DMS53 treated with DMSO at 0.1 percent for 48 hours (cell line): ENCODE measurements around the gene SCN4B.
"Not testable (repeated sequence)": the region's sequence is repeated elsewhere in the genome, so short reads cannot be mapped to it uniquely, and the experiment has no call there.

Source experiments
- DNase-seq: peaks from one replicate; lab custom pipeline; 2025; ENCODE audit not compliant: unreplicated experiment; lab: John Stamatoyannopoulos, UW

SCN4B gene, protein sequence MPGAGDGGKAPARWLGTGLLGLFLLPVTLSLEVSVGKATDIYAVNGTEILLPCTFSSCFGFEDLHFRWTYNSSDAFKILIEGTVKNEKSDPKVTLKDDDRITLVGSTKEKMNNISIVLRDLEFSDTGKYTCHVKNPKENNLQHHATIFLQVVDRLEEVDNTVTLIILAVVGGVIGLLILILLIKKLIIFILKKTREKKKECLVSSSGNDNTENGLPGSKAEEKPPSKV

DNA sequence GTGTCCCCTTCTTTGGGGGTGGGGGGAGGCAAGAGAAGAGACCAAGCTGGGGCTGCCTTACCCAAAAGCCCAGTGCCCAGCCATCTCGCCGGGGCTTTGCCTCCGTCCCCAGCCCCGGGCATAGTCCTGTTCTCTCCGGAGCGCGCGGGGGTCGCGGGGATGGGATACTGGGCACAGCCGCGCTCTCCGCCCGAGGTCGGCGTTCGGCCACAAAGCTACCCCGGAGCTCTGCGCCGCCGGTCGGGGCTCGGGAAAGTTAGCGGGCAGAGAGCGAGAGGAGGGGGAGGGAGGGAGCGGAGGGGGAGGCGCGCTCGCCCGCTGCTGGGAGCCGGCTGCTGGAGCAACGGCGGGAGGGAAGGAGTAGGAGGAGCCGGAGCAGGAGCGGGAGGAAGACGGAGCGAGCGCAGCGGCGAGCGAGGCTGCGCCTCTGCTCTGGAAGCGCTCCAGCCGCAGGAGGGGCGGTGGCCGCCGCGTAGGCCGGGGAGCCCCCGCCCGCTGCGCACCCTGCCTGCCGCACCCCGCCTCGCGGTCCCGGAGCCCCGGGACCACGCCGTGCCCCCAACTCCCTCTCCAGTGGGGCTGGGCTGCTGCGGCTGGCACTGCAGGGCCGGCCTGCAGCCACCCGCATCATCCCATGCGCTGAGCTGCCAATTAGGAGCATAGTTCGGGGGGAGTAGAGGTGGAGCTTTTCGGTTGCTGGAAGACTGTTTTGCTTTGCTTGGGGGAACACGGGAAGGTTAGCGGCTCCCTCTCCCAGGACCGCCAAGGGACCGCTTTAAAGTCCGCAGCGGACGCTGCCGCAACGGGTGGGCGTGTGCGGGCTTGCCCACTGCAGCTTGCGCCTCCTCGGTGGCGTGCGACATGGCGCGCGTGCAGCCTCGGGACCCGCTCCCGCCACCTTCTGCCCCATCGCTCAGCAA lies at the start of gene SCN4B:
SCN4B (minus strand) TSS at position 272 of the 920 bp plus-strand sequence; CDS start at position 122, 150 bp downstream.
- peak; percentile 20 for DNase-seq

DNA sequence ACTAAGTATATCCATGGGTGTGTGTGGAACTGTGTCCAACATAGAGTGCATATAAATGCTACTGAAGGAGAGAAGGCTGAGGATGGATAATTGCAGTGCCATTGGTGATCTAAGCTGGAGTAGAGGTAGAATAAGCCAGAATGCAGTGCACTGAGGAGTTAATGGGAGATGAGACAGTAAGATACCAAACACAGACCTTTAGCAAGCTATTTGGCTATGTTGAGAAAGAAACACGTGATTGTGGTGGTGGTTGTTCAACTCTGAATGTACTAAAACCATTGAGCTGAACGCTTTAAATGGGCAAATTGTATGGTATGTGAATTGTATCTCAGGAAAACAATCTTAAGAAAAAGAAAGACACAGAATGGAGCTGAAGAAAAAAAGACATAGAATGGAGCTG lies 49.3 kb upstream of the SCN4B start:
- DNase-seq = no peak

- no peak for DNase-seq
These were observed 48.5 kb upstream of the SCN4B start for GRCh38 chr11:118200901-118201680.

DNA sequence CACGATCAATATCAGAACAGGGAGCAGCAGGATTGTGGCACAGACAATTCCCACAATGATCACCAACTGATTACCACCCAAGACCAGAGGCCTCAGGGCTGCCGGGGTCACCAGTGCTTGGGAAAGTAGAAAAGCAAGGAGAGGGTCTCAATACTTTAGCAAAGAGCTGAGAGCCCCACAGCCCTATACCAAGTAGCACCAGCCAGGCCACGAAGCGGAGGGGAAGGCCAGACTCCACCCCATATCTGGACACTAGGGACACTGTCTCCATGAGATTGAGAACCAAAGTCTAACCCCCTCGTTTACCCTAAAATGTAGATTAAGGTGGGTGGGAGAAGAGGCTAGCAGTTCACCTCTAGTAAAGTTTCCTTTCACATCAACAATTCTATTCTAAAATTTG lies 47.9 kb upstream of the SCN4B start:
- no peak for DNase-seq

- no peak for DNase-seq
These were observed 46.5 kb upstream of the SCN4B start for GRCh38 chr11:118199135-118199534.

DNA sequence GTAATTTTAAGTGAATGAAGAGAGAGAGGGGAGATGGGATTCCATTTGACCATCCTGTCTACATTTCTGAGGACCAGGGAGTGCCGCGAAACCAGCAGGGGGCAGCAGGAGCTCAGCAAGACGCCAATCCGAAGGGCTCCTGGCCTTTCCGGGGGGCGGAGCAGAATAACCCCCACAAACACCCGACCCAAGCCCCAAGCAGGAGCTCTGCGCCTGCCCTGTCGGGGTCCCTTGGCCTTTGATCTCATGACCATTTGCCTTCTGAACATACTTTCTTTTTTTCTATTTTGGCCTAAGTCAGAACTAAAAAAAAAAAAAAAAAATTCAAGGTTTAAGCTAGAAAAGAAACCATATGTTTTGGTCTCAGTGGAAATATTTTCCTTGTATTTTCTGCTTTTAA lies 45.7 kb upstream of the SCN4B start:
- peak; percentile 56 for DNase-seq

- DNase-seq = peak; percentile 91
These were observed 42.4 kb upstream of the SCN4B start for GRCh38 chr11:118194835-118195627.

DNA sequence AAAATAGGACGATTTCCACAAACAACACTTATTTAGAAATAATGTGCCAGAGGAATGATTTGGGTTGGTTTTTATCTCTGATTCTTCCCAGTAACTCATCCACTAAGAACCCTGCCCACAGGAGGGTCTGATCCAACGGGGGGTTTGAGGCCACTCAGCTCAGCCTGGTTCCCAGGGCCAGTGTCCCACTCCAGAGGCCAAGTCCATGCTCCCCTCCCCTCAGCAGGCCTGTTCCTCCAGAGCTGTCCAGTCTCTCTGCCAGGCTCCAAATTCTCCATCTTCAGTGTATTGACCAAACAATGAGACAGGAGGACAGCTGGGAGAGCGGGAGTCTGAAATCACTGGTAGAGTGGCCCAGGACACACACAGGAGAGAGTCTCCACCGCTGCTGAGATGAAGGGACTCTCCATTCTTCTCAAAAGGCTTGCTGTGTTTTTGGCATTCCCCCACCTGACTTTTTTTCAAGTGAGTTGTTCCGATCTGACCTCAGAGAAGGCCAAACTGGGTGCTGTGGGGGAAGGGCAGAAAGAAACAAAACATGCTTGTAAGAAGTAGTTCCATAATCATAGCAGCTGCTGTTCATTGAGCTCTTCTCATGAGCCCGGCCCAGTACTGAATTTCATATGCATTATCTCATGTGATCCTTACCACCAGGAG lies 41.4 kb upstream of the SCN4B start:
- DNase-seq = no peak

DNA sequence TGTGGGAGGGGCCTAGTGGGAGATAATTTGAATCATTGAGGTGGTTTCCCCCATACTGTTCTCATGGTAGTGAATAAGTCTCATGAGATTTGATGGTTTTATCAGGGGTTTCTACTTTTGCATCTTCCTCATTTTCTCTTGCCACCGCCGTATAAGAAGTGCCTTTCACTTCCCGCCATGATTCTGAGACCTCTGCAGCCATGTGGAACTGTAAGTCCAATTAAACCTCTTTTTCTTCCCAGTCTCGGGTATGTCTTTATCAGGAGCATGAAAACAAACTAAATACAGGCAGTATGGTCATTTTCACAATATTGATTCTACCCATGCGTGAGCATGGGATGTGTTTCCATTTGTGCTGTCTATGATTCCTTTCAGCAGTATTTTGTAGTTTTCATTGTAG lies 40.2 kb upstream of the SCN4B start:
- not testable (repeated sequence) for DNase-seq

- DNase-seq = not testable (repeated sequence)
These were observed 38.4 kb upstream of the SCN4B start for GRCh38 chr11:118190942-118191506.

- DNase-seq = no peak
These were observed 33.9 kb upstream of the SCN4B start for GRCh38 chr11:118186346-118187107.

- no peak for DNase-seq
These were observed 32.4 kb upstream of the SCN4B start for GRCh38 chr11:118184784-118185579.

GRCh38 chr11:118183691-118184090 lies 31.1 kb upstream of the SCN4B start:
- not testable (repeated sequence) for DNase-seq

DNA sequence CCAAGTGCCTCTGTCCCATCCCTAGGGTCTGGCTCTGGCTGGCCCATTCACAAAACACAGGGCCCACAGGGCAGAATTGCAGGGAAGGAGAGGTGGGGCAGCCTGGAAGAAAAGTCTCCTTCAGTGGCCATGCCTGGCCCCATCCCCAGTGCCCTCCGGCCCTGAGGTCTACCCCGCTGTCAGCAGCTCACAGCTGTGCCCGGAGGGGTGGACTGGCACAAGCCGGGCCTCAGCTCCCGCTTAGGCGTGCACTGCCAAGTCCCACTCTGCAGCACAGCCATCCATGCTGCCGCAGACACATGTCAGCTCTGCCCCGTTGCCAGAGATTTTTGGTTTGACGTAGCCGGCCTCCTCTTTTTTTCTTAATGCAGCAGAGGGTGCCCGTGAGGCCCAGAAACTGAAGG lies 27.7 kb upstream of the SCN4B start:
- DNase-seq = no peak

GRCh38 chr11:118176778-118177134 lies 24.1 kb upstream of the SCN4B start:
- no peak for DNase-seq

DNA sequence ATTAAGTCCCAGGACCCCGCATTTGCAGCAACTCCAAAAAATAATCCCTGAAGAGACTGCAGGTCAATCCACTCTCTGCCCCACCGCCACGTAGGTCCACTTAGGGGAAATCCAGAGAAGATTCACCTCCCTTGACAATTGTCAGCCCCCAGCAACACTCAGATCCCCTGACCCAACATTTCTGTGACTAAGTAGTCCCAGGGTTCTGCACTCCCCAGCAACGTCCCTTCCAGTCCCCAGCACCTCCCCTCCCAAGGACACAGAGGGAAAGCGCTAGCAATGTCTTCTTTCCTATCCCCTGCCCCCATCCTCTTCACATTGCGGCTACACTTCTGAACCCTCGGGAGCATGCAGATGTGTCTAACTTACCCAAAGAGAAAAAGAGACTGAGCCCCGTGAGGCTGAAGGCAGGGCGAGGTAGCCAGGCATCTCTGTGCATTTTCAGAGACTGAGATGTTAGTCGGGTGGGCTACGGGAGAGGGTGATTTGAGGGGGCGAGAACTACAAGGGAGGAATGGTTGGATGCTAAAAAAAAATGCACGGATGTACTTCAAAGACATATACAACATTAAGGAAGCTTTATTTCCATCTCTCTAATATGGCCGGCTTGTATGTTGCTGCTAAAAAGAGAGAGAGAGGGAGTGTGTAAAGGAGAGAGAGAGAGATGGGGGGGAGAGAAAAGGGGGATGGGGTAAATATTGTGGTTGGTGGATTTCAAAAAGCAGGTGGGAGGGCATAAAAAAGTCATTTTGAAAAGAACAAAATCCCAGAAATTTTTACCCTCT lies 23.6 kb upstream of the SCN4B start, which contains the start of gene SCN2B:
SCN2B (minus strand) TSS at position 647 of the 785 bp plus-strand sequence; CDS start at position 439, 208 bp downstream.
- no peak for DNase-seq
